Right kidney (tissue), 9 donors: ENCODE results near the gene PCSK9.

ENCODE experiments used
- DNase-seq: peaks from one replicate; pipeline ENCODE4 v3.0.0-alpha.2; 2016
- long read RNA-seq, 8 donors: transcript quantifications; one replicate each; lab custom pipeline, GENCODE V29; 2026

The PCSK9 gene
- long read RNA-seq, donor 1, partial matches to known transcripts = 0 of 1 reads
- long read RNA-seq, donor 1, other reads (novel, unspliced or antisense) = 0 of 1 reads
- long read RNA-seq, donor 2 = 0 reads
- long read RNA-seq, donor 3 = 0 reads
- long read RNA-seq, donor 4 = 0 reads
- long read RNA-seq, donor 5 = 0 reads
- long read RNA-seq, donor 6 = 0 reads
- long read RNA-seq, donor 7 = 0 reads
- long read RNA-seq, donor 8, partial matches to known transcripts = 0 of 1 reads
- long read RNA-seq, donor 8, other reads (novel, unspliced or antisense) = 0 of 1 reads

DNA sequence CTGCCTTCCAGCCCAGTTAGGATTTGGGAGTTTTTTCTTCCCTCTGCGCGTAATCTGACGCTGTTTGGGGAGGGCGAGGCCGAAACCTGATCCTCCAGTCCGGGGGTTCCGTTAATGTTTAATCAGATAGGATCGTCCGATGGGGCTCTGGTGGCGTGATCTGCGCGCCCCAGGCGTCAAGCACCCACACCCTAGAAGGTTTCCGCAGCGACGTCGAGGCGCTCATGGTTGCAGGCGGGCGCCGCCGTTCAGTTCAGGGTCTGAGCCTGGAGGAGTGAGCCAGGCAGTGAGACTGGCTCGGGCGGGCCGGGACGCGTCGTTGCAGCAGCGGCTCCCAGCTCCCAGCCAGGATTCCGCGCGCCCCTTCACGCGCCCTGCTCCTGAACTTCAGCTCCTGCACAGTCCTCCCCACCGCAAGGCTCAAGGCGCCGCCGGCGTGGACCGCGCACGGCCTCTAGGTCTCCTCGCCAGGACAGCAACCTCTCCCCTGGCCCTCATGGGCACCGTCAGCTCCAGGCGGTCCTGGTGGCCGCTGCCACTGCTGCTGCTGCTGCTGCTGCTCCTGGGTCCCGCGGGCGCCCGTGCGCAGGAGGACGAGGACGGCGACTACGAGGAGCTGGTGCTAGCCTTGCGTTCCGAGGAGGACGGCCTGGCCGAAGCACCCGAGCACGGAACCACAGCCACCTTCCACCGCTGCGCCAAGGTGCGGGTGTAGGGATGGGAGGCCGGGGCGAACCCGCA lies at the start of gene PCSK9:
Gene PCSK9 (plus strand): TSS at position 207 of the 741 bp plus-strand sequence. CDS start 290 bp downstream, at position 497.
- peak; percentile 84 for DNase-seq

GRCh38 chr1:54989968-54990810 lies 49.2 kb upstream of the PCSK9 start:
- DNase-seq = no peak

DNA sequence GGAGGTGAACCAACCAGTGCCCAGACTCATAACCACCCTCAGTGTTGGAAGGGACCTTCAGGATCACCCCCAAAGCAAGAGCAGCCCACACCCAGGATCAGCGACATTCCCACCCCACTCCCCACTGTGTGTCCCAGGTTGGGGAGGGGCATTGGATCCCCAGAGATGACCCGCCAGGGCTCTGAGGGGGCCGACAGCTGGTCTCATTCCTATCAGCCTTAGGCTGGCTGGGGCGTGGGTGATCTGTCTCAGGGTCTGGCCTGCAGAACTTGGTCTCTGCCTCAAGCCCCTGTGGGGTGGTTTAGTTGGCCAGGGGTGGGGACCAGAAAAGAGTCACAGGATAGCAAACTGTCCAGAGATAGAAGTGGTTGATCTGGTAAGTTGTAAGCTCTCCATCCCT lies 48.4 kb upstream of the PCSK9 start:
- no peak for DNase-seq

GRCh38 chr1:54991939-54992338 lies 47.4 kb upstream of the PCSK9 start:
- no peak for DNase-seq

DNA sequence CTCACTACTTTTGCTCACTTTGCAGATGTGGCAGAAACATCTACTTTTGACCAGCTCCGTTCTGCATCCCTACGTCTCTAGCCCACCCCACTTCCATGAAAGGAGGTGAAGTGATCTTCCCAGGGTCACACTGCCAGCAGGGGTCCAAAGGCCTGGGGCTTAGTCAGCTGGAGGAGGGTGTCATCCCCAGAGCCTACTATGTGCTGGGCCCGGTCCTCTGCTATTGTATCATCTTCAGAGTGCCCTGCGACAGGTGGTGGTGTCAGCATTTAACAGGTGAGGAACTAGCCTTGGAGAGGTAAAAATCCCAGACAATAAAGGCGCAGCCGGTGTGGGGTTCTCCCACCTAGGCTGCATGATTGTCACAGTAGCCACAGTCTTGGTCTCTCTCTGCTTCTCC lies 46.2 kb upstream of the PCSK9 start:
- DNase-seq = no peak

DNA sequence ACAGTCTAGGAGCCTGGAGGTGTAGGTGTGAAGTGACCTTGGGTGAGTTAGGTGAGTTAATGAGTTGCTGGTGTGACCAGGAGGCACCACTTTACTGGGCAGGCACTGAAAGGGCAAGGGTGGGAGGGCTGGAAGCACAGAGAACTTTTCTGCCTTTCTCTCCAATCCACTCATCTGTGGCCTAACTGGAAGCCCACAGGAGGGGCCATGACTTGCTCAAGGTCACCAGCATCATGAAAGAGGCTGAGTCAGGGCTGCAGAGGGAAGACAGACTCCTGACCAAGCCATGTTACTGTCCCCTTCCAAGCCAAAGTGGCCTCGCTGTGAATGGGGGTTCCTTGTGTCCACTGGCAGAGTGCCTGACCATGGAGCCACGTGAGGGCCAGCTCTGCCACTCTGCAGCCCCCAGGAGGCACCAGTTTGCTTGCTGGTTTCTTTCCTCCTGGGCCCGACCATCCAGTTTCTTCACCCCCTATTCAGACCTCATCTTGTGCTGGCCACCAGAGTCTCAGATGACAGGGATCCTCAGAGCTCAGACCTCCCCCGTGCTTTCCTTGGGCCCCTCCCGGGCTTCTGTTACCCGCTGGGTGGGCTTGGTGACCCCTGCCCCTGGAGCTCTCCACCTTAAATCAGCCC lies 44.9 kb upstream of the PCSK9 start:
- no peak for DNase-seq

DNA sequence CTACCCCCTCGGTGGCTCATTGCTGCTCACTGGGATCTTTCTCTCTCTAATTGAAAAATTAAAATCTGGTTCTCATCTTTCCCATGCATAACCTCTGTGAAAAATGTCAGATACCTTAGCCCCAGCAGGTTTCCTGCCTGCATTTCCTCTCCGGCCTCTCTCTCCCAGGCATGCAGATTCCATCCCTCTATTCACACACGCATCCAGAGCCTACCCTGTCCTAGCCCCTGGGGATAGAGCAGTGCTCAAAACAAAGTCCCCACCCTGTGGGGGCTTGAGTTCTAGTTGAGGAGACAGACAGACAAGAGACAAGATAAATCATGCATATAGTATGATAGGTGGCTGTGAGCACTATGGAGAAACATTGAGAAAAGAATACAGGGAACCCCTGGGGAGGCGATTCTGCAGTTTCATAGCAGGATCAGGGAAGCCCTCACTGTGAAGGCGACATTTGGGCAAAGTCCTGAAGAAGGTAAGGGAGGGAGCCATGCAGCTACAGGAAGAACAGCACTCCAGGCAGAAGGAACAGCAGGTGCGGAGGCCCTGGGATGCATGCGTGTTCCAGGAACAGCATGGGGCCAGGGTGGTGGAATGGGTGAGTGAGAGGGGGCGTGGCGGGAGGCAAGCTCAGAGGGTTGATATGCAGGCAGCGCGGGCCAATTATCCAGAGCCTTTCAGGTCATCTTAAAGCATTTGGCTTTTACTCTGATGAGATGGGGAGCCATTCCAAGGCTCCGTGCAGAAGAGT lies 44.2 kb upstream of the PCSK9 start:
- no peak for DNase-seq

- no peak for DNase-seq
Measured at GRCh38 chr1:54995835-54996234, 43.5 kb upstream of the PCSK9 start.

GRCh38 chr1:54996359-54996868 lies 42.9 kb upstream of the PCSK9 start:
- DNase-seq = no peak

DNA sequence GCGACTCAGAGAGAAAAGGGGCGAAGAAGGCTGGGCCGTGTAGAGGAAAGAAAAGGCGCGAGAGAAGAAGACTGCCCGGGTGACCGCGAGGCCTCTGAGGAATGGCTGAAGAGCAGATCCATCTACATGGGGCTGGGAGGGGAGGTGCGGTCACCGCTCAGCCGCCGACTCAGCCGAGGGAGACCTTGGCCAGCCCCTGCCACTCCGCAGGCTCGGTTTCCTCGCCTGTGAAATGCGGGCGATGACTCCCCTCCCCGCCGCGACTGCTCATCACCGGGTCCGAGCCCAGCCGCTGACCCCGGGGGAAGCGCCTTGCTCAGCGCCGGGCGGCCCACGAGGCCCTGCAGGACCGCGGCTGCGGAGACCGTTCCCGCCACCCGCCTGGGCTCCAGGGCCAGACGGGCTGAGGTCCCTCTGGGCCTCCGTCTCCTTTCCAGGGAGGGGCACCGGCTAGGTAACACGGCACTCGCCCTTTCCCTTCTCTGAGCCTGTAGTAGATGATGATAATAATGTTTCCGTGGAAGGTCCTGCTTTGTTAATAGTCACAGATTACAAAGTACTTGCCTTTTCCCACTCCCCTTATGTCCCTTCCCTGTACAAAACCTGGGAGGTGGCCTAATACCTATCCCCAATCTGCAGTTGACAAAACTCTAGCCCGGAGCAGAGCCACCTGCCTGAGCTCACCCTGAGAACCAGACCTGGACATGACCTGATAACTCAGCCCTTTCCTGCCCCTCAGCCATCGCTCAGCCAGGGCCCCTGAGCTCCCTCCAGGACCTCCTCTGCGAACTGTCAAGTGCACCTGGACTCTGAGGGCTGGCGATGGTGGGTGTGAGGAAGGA lies 42.3 kb upstream of the PCSK9 start:
- DNase-seq = peak; percentile 37

DNA sequence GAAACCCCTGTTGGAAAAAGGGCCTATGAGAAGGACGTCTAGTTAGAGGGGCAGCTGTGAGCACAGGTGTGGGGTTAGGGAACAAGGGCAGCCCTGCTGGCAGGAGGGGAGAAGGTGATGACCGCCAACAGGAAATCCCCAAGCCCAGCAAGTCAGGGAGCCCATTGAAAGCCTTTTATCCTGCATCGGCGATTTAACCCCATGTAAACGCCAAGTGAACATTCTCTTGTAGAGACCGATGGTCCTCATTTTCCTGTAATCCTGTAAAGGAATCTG lies 41.7 kb upstream of the PCSK9 start:
- no peak for DNase-seq

DNA sequence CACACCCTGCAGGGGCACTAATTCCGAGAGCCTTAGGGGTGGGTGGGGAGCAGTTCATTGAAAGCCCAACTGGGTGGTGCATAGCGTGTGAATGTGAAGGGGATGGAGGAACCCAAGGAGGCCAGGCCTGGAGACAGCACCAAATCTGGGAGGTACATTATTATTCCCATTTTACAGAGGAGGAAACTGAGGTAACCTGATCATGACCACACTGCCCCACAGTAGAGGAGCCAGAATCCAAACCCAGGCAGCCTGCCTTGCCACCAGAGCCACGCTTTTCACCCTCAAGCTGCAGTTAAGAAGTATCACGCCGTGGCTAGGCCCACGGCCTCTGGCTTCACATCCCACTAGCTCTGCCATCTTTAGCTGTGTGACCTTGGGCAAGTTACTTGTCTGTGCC lies 41.2 kb upstream of the PCSK9 start:
- DNase-seq = no peak

- DNase-seq = no peak
Measured at GRCh38 chr1:54998677-54999076, 40.7 kb upstream of the PCSK9 start, which contains the start of gene BSND. BSND (plus strand) TSS chr1:54998933; CDS start chr1:54999187, 254 bp downstream.

DNA sequence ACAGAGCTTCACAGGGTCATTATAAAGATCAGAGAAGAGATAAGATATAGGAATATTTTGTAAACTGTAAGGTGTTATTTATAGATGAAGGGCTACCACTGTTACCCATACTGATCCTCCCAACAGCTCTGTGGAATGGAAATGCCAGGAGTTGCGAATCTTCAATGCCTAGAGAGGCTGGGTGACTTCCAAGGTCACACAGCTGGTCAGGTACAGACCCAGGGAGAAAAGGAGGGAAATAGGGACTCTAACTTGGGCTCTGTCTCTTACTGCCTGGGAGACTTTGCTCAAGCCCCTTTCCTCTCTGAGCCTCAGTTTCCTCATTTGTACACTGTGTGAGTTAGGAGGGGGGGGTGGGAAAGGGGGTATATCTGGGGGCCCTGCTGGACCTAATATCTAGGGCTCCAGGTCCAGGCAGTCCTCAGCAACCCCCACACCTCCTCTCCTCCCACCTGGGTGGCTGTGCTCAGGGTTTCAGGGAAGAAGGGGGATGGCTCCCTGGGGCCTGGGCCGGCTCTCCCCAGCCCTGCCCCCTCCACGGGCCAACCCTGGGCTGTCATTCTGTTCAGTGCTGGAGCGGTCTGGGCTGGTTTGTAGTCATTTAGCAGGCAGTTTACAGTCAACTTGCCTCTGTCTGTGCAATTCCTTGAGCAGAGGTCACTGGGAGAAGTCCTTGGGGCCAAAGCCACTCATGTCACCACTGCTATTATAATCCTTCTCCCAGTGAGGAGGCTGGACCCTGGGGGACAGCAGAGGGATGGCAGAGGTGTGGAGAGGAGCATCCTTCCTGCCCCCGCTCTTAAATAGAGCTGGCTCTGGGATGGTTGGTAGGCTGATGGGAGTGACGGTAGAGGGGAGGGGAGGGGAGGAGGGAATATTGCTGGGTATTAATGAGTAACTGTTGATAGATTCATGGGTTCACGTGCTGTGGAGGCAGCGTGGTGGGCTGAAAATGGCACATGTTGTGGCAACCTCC lies 39.0 kb upstream of the PCSK9 start:
- DNase-seq = no peak

GRCh38 chr1:55001311-55001710 lies 38.0 kb upstream of the PCSK9 start:
- no peak for DNase-seq

DNA sequence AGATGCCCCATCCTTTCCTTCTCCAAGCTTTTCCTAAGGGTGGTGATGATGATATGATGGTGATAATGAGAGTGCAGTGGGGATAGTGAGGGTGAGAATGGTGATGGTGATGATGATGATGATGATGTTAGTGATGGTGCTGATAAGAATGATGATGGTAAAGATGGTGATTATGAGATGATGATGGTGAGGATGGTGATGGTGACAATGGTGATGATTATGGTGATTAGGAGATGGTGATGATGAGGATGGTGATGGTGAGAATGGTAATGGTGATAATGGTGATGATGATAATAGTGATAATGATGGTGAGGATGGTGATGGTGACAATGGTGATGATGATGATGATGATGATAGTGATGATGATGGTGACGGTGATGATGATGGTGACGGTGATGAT lies 36.7 kb upstream of the PCSK9 start:
- DNase-seq = no peak

DNA sequence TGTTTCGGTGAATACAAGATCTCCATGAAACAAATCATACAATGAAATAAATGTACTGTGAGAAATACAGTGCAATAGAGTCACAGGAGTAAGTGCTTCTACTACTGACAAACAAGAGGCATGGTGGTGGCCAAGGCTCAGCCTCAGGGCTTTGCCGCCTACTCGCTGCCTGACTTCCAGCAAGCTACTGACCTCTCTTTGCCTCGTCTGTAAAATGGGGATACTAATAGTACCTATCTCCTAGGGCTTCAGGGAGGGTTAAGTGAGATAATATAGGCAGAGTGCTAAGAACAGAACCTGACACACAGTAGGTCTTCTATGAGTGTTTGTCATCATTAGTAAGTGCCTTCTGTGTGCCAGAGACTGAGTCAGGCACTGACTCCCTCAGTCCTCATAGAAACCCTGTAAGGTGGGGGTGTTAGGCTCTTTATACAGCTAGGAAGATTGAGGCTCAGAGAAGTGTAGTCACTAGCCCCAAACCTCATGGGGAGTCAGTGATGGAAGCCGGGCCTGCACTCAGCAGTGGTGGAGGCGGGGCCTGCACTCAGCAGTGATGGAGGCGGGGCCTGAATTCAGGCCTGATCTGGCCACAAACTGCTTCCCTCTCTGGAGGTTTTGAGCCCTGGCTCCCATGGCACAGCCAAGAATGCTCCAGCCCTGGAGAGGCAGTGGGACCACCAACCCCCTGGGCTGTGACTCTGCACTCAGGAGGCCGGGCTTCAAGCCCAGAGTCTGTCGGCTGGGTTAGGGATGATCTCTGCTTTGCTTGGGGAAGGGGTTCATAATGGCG lies 33.8 kb upstream of the PCSK9 start:
- DNase-seq = no peak

GRCh38 chr1:55006931-55007330 lies 32.4 kb upstream of the PCSK9 start:
- no peak for DNase-seq

DNA sequence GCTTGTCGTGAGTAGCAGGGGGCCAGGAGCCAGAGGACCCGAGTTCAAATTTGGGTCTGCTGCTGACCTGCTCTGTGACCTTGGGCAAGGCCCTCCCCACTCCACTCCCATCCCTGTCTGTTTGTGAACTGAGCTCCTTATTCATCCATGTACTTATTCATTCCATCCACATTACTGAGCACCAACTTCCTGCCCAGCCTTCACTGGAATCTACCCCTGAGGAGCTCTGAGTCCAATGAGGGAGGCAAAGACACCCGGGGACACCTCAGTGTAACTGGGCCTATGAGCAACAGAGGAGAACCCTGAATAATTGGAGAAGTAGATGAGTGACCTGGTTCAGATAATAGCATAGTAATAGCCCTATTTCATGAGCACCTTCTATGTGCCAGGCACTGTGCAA lies 31.7 kb upstream of the PCSK9 start:
- no peak for DNase-seq
